Stomach (tissue), 9 donors: ENCODE data around the gene MB21D2. TPM values are rescaled to one million over a fixed set of nuclear protein-coding genes. Genes with fewer than 3 reads are reported as not detected.
A peak's percentile ranks its signal among the peaks of the same experiment; 100 is the strongest.

Experiments
- DNase-seq, 2 donors: peaks; one replicate each; pipeline versions ENCODE4 v3.0.0 to v3.0.0-alpha.2; 2013 to 2019
- H3K27ac ChIP-seq, 5 donors: fragments of 200-600 bp in 4 of 5; sonication (generic) in 4 of 5; one replicate each; pipeline ENCODE4 v1.5.1; 2013 to 2019; ENCODE audit warnings: mild to moderate bottlenecking in 1 of 5, moderate library complexity in 1 of 5
- H3K27me3 ChIP-seq, 3 donors: fragments of 200-600 bp; sonication (generic); one replicate each; pipeline ENCODE4 v1.5.1; 2017 to 2019; ENCODE audit warnings: mixed run types in 1 of 3
- H3K36me3 ChIP-seq, 4 donors: fragments of 200-600 bp; sonication (generic); 1 replicate in 3 of 4; 2 replicates in 1 of 4; pipeline ENCODE4 v1.5.1; 2016 to 2019
- H3K4me1 ChIP-seq, 4 donors: fragments of 200-600 bp; sonication (generic); one replicate each; pipeline ENCODE4 v1.5.1; 2016 to 2019
- H3K4me3 ChIP-seq, 4 donors: fragments of 200-600 bp; sonication (generic) in 3 of 4; one replicate each; pipeline ENCODE4 v1.5.1; 2016 to 2019; ENCODE audit warnings: mild to moderate bottlenecking in 1 of 4
- H3K9me3 ChIP-seq, 4 donors: fragments of 200-600 bp; sonication (generic); one replicate each; pipeline ENCODE4 v1.5.1; 2016 to 2019
- CTCF ChIP-seq, 7 experiments: fragments of 450-650 bp in 4 of 7; fragments of 200-600 bp in 3 of 7; sonication (generic) in 3 of 7; IDR thresholded peaks; one replicate each; pipeline ENCODE4 v1.5.1; 2016 to 2019; ENCODE audit warnings: antibody characterized with exemption in 7 of 7, control low read depth in 2 of 7, mild to moderate bottlenecking in 1 of 7
- EP300 ChIP-seq: sonication (generic); formaldehyde crosslinking; IDR thresholded peaks from one replicate; pipeline ENCODE4 v1.6.1; 2017; ENCODE audit warnings: antibody characterized with exemption
- POLR2A ChIP-seq, 4 donors: fragments of 450-650 bp; IDR thresholded peaks; one replicate each; pipeline ENCODE4 v1.6.1; 2016; ENCODE audit warnings: antibody characterized with exemption in 4 of 4, control low read depth in 2 of 4, mild to moderate bottlenecking in 1 of 4, moderate library complexity in 1 of 4
- POLR2AphosphoS5 ChIP-seq, 3 donors: sonication (generic); formaldehyde crosslinking; IDR thresholded peaks; one replicate each; pipeline ENCODE4 v1.6.1; 2016; ENCODE audit warnings: antibody characterized with exemption in 3 of 3
- WGBS, 5 donors: extraction: QIAGEN DNeasy Blood & Tissue Kit in 3 of 5; methylation state at CpG; one replicate each; pipeline versions ENCODE4 v1.1.5 to v1.1.7; 2013 to 2018; 5-methylcytosine and 5-hydroxymethylcytosine counted together
- intact Hi-C: fragments of 100-400 bp; cut with DNase I; formaldehyde crosslinking; loops from one replicate; pipeline ENCODE4 v1.15.1; 2023; ENCODE audit warnings: low total_unique reads
- polyA plus RNA-seq, 3 donors: library from polyadenylated mRNA; stranded (reverse); fragments of 200-250 nt; gene quantifications; one replicate each; pipeline ENCODE4 v1.2.3, GENCODE V29; 2013
- total RNA-seq, 5 donors: library from RNA; depleted of rRNA; stranded (reverse); fragments of >200 nt; gene quantifications; one replicate each; pipeline versions ENCODE4 v1.1.0 to v1.2.3, GENCODE V29; 2014 to 2016
- donor health status: healthy with polysubstance abuse.
- donor health status: Bipolar disorder and iron deficiency.
- donor health status: healthy.

The MB21D2 gene
- total and polyA plus RNA-seq, 8 donors: 0.45 to 15.1 (median 2.0) TPM

GRCh38 chr3:192805711-192806110 is 111.9 kb downstream of the MB21D2 start:
- Histone ChIP-seq H3K4me3 (no peak overlapping the region), H3K9me3 (no peaks in the 10 kb centered on the region), H3K36me3 (no peaks in the 10 kb centered on the region), H3K4me1 (peaks cover 0 to 20% (median 5%) of the 10 kb centered on the region in 4 donors), H3K27ac (no peak overlapping the region), H3K27me3 (no peaks in the 10 kb centered on the region)
- DNase-seq: no peak
- intact Hi-C loops: no loop called here
- no peak for TF ChIP-seq CTCF (IDR thresholded peaks at IDR 0.05)
- no peak for TF ChIP-seq POLR2A (IDR thresholded peaks at IDR 0.05)
- TF ChIP-seq POLR2AphosphoS5 (IDR thresholded peaks at IDR 0.05): no peak
- no peak for TF ChIP-seq EP300
- WGBS, 5 donors: 64 to 77% (median 75%) methylated on average over 6 of the region's 6 CpGs

GRCh38 chr3:192804502-192804901 is 113.2 kb downstream of the MB21D2 start:
- Histone ChIP-seq H3K27me3 (no peaks in the 10 kb centered on the region), H3K36me3 (no peaks in the 10 kb centered on the region), H3K9me3 (no peaks in the 10 kb centered on the region), H3K4me1 (peaks cover 0 to 20% (median 5%) of the 10 kb centered on the region in 4 donors), H3K4me3 (no peak overlapping the region), H3K27ac (no peak overlapping the region)
- 81 to 89% (median 84%) methylated on average over 2 of the region's 2 CpGs for WGBS, 5 donors
- TF ChIP-seq POLR2AphosphoS5 (IDR thresholded peaks at IDR 0.05) (no peak), CTCF (IDR thresholded peaks at IDR 0.05) (no peak), POLR2A (IDR thresholded peaks at IDR 0.05) (no peak), EP300 (no peak)
- intact Hi-C loops: loop anchor here (5.0 kb wide), 1 partner anchor 237 kb away; no protein-coding TSS in a partner anchor
- DNase-seq: no peak

- H3K36me3 ChIP-seq: peaks cover 0 to 12% (median 9%) of the 10 kb centered on the region in 4 donors
- peaks cover 0 to 20% (median 5%) of the 10 kb centered on the region in 4 donors for H3K4me1 ChIP-seq
- no peak overlapping the region for H3K4me3 ChIP-seq
- H3K27ac ChIP-seq: no peak overlapping the region
- H3K27me3 ChIP-seq: no peaks in the 10 kb centered on the region
- DNase-seq: peak in 1 of 2 donors; percentile 70
- 48 to 58% (median 55%) methylated on average over 7 of the region's 7 CpGs for WGBS, 5 donors
- no peaks in the 10 kb centered on the region for H3K9me3 ChIP-seq
- TF ChIP-seq CTCF (IDR thresholded peaks at IDR 0.05) (peak in 4 of 7 experiments; percentile 36 to 61 (median 41)), EP300 (no peak)
- intact Hi-C loops: loop anchor here (5.0 kb wide), 1 partner anchor 236 kb away; no protein-coding TSS in a partner anchor
Observed at GRCh38 chr3:192802957-192803899, 114.4 kb downstream of the MB21D2 start.

GRCh38 chr3:192801985-192802384 is 115.7 kb downstream of the MB21D2 start:
- no peak for TF ChIP-seq POLR2AphosphoS5 (IDR thresholded peaks at IDR 0.05)
- intact Hi-C loops: loop anchor here (5.0 kb wide), 1 partner anchor 235 kb away; no protein-coding TSS in a partner anchor
- peaks cover 0 to 13% (median 9%) of the 10 kb centered on the region in 4 donors for H3K36me3 ChIP-seq
- no peak overlapping the region for H3K4me3 ChIP-seq
- peaks cover 0 to 20% (median 5%) of the 10 kb centered on the region in 4 donors for H3K4me1 ChIP-seq
- no peaks in the 10 kb centered on the region for H3K27me3 ChIP-seq
- no peaks in the 10 kb centered on the region for H3K9me3 ChIP-seq
- 77 to 90% (median 85%) methylated on average over 3 to 5 of the region's 5 CpGs for WGBS, 5 donors
- no peak for DNase-seq
- no peak overlapping the region for H3K27ac ChIP-seq
